SJSA1 (cell line): ENCODE measurements around the gene TCEAL1. TPM values are rescaled to one million over a fixed set of nuclear protein-coding genes. Genes with fewer than 3 reads are reported as not detected.
"Not testable (repeated sequence)": the region's sequence is repeated elsewhere in the genome, so short reads cannot be mapped to it uniquely, and the experiment has no call there.

Experiments
- DNase-seq, 2 experiments: peaks; one replicate each; pipeline ENCODE4 v3.0.0-alpha.2; 2015 to 2020; ENCODE audit warnings: low spot score in 2 of 2, low read depth in 1 of 2
- H3K27ac ChIP-seq: fragments of 250-450 bp; sonication (Bioruptor Pico); 2 replicates; pipeline ENCODE4 v1.5.1; 2020; ENCODE audit warnings: mild to moderate bottlenecking, moderate library complexity
- H3K27me3 ChIP-seq: fragments of 250-450 bp; sonication (Bioruptor Pico); replicated peaks from 2 replicates; pipeline ENCODE4 v1.5.1; 2020; ENCODE audit warnings: mild to moderate bottlenecking, moderate library complexity
- H3K36me3 ChIP-seq: fragments of 250-450 bp; sonication (Bioruptor Pico); 2 replicates; pipeline ENCODE4 v1.5.1; 2020; ENCODE audit warnings: mild to moderate bottlenecking
- H3K4me1 ChIP-seq: fragments of 250-450 bp; sonication (Bioruptor Pico); replicated peaks from 2 replicates; pipeline ENCODE4 v1.6.1; 2021; ENCODE audit warnings: mild to moderate bottlenecking
- H3K4me3 ChIP-seq: fragments of 250-450 bp; sonication (Bioruptor Pico); 2 replicates; pipeline ENCODE4 v1.5.1; 2020; ENCODE audit warnings: mild to moderate bottlenecking
- H3K9me3 ChIP-seq: fragments of 250-450 bp; sonication (Bioruptor Pico); replicated peaks from 2 replicates; pipeline ENCODE4 v1.5.1; 2020; ENCODE audit warnings: mild to moderate bottlenecking
- total RNA-seq: library from RNA; depleted of rRNA; stranded (reverse); fragments of >200 nt; shearing (Covaris generic); gene quantifications from 2 replicates; pipeline ENCODE4 v1.2.3, GENCODE V29; 2014

Gene TCEAL1
- total RNA-seq, 1 experiment from 2014 or later, result 21.5 TPM

DNA sequence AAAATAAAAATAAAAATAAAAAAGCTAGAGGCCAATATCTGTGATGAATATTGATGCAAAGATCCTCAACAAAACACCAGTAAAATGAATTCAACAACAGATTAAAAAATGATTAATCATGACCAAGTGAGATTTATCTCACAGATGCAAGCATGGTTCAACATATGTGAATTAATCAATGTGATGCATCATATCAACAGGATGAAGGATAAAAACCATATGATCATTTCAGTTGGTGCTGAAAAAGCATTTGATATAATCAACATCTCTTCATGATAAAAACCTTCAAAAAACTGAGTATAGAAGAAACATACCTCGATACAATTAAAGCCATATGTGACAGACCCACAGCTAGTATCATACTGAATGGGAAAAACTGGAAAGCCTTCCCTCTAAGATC, 18.9 kb downstream of the TCEAL1 start:
- H3K36me3 ChIP-seq, result no peaks in the 10 kb centered on the region
- no peak overlapping the region for H3K4me3 ChIP-seq
- no peak for DNase-seq
- no peaks in the 10 kb centered on the region for H3K4me1 ChIP-seq
- H3K27me3 ChIP-seq, result no peaks in the 10 kb centered on the region
- no peaks in the 10 kb centered on the region for H3K9me3 ChIP-seq
- H3K27ac ChIP-seq, result no peak overlapping the region

DNA sequence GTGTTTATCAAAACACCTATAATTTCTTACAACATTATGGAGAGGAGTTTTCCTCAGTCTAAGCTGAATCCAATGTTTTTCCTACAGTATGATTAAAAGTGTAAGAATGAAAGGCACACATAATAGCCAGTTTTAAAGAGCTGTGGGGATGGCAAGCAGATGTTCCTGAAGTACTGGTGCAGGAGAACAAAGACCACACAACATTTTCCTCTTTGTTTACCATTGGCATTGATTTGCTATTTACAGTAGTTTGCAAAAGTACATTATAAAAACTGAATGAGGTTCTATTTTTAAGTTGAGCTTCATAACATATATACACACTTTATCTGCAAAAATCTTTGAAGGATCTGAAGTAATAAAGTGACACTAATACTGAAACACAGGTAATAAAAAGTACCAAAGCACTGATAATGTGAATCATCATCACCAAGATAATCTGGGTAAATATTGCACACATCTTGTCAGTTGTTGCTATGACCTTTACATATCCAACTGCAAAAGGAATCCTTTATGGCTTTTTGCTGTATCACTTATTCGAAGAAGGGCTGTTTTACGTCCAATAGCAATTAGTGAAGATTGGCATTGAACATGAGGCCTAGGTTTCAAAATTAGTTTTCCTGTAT, 22.5 kb downstream of the TCEAL1 start:
- no peak overlapping the region for H3K4me3 ChIP-seq
- H3K27me3 ChIP-seq, result no peaks in the 10 kb centered on the region
- H3K27ac ChIP-seq, result no peak overlapping the region
- no peaks in the 10 kb centered on the region for H3K9me3 ChIP-seq
- peaks cover 9% of the 10 kb centered on the region for H3K4me1 ChIP-seq
- no peaks in the 10 kb centered on the region for H3K36me3 ChIP-seq
- no peak for DNase-seq

DNA sequence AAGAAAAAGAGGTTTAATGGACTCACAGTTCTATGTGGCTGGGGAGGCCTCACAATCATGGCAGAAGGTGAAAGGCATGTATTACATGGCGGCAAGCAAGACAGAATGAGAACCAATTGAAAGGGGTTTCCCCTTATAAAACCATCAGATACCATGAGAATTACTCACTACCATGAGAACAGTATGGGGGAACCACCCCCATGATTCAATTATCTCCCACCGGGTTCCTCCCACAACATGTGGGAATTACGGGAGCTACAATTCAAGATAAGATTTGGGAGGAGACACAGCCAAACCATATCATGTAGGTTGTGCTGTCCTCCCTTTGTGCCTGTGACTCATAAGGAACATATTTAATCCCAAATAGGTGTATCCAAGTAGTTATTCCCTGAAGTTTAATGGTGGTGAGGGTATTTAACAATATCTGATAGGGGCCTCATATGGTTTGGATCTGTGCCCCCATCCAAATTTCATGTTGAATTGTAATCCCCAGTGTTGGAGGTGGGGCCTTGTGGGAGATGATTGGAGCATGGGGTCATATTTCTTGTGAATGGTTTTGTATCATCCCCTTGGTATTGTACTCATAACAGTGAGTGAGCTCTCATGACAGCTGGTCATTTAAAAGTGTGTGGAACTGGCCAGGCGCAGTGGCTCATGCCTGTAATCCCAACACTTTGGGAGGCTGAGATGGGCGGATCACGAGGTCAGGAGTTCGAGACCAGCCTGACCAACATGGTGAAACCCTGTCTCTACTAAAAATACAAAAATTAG, 26.6 kb downstream of the TCEAL1 start:
- not testable (repeated sequence) for H3K27me3 ChIP-seq, DNase-seq, H3K9me3 ChIP-seq, H3K36me3 ChIP-seq, H3K4me3 ChIP-seq
- Histone ChIP-seq H3K4me1 (peaks cover 23% of the 10 kb centered on the region), H3K27ac (peak overlapping the region; percentile 88)

- no peaks in the 10 kb centered on the region for H3K9me3 ChIP-seq
- H3K36me3 ChIP-seq, result no peaks in the 10 kb centered on the region
- DNase-seq, result peak; percentile 71
- H3K4me3 ChIP-seq, result no peak overlapping the region
- no peaks in the 10 kb centered on the region for H3K27me3 ChIP-seq
- peak overlapping the region; percentile 88 for H3K27ac ChIP-seq
- H3K4me1 ChIP-seq, result peaks cover 23% of the 10 kb centered on the region
These were observed 27.8 kb downstream of the TCEAL1 start for GRCh38 chrX:103656617-103657016.

DNA sequence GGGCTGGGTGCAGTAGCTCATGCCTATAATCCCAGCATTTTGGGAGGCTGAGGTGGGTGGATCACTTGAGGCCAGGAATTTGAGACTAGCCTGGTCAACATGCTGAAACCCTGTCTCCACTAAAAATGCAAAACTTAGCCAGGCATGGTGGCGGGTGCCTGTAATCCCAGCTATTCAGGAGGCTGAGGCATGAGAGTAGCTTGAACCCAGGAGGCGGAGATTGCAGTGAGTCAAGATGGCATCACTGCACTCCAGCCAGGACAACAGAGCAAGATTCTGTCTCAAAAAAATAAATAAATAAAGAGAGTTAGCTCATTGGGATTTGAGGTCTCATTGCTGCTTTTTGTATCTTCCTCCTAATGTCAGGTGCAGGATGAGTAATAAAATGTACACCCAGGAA, 28.3 kb downstream of the TCEAL1 start:
- peak in 1 of 2 experiments; percentile 54 for DNase-seq
- not testable (repeated sequence) for H3K4me3 ChIP-seq, H3K36me3 ChIP-seq, H3K27me3 ChIP-seq, H3K9me3 ChIP-seq
- peaks cover 23% of the 10 kb centered on the region for H3K4me1 ChIP-seq
- H3K27ac ChIP-seq, result peak overlapping the region; percentile 88

DNA sequence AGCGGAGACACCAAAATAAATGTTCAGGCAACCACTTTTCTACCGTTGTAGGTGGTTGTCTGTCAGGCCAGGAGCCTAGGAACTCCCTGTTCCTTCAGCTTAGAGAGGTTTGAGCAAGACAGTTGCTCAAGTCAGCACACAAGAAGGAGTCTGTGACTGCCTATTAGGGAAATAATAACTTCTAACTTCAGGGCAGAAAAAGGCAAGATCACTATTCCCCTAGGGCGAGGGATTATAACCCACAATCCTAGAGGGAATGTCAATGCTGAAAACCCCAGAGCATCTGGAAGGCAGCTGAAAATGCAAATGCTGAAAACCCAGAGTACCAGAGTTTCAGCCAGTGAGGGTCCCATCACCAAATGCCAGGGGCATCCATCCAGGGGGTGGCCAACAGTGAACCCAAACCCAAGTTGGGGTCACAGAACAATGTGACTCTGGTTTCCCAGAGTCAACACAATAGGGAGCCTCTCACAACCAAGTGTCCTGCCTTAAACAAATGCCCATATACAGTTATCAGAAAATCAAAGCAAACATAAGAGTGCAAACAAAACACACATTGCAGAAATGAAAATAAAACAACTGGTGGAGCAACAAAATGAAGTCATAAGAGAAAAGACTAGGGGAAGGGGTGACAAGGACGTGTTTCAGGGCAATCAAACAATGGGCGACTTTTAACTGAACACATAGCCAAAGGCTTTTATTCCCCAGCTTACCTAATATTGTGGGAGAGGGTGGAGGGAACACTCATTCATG, 30.1 kb downstream of the TCEAL1 start:
- DNase-seq, result no peak
- peaks cover 23% of the 10 kb centered on the region for H3K4me1 ChIP-seq
- H3K27ac ChIP-seq, result no peak overlapping the region
- H3K9me3 ChIP-seq, result no peaks in the 10 kb centered on the region
- no peak overlapping the region for H3K4me3 ChIP-seq
- H3K36me3 ChIP-seq, result no peaks in the 10 kb centered on the region
- H3K27me3 ChIP-seq, result no peaks in the 10 kb centered on the region

- H3K36me3 ChIP-seq, DNase-seq, H3K27me3 ChIP-seq, H3K9me3 ChIP-seq, H3K4me3 ChIP-seq, H3K27ac ChIP-seq: not testable (repeated sequence)
- peaks cover 23% of the 10 kb centered on the region for H3K4me1 ChIP-seq
These were observed 30.7 kb downstream of the TCEAL1 start for GRCh38 chrX:103659460-103659859.

DNA sequence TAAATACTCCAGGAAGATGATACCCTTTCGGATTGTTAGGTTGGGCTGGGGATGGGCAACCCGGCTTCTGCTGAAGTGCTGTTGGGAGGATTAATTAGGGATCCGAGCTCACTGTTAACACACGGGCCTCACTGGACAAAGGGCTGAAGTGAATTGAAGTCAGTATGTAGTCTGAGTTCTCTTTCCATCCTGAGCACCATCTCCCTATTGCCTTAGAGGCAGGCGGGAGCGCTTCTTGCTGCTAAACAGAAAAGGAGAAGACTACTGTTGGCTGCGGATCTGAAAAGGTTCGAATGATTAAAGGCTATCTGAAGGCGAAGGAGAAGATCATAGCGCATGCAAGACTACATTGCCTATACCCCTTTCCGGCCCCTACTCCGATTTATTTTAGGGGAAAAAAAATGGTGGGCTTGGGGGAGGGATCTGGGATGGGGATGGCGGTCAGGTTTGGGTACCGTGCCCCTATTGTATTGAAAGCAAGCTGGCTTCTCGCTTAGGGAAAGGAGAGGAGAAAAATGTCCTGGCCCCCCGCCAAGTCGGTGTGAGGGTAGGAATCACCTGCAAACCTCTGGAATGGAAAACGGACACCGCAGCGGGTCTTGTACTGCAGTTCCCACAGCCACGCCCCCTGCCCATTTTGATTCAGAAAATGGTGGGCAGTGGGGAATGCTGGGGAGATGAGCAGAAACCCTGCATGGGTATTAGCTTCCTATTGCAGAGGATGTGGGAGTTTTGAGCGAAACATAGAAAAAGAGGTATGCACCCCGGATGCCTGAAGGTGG, 35.4 kb downstream of the TCEAL1 start:
- no peak for DNase-seq
- Histone ChIP-seq H3K27ac (no peak overlapping the region), H3K4me1 (no peaks in the 10 kb centered on the region), H3K36me3 (no peaks in the 10 kb centered on the region), H3K9me3 (no peaks in the 10 kb centered on the region), H3K4me3 (no peak overlapping the region), H3K27me3 (no peaks in the 10 kb centered on the region)

DNA sequence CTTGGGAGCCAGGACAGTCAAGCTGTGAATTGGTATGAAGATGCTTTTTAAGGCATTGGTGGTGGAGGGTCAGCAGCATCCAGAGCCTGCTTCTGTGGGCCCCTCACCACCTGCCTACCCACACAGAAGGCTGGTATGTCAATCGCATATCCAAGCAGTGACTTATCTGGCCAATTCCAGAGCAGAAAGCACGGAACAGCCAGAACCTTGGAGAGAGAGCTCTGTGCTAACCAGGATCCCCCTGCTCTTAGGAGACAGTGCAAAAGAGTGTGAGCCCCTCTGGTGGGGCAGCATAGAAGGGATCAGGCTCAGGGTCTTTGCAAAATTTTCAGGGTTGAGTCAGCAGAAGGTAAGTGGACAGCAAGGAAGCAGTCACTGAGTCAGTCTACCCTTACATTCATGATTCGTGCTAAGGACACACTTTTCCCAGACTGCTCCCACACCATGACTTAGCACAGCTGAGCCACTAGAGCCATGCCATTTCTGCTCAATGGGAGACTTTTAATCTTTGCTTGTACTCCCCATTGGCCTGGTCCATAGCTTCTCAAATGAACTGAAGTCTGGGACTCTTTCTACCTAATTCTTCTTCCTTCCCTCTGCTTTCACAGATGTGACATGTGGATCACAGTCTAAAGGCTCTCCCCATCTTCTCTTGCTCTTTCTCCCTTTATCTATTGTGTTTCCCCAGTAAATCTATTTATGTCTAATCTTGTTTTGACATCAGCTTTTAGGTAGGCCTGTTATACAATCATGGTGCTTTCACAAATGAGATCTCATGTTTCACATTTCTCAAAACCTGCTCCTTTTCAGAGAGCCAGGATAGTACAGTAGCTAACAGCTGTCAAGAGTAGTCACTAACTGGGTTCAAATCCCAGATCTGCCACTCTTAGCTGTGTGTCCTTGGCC, 37.7 kb downstream of the TCEAL1 start:
- H3K27me3 ChIP-seq, result no peaks in the 10 kb centered on the region
- no peaks in the 10 kb centered on the region for H3K9me3 ChIP-seq
- no peaks in the 10 kb centered on the region for H3K36me3 ChIP-seq
- H3K27ac ChIP-seq, result no peak overlapping the region
- no peak overlapping the region for H3K4me3 ChIP-seq
- DNase-seq, result no peak
- H3K4me1 ChIP-seq, result no peaks in the 10 kb centered on the region

DNA sequence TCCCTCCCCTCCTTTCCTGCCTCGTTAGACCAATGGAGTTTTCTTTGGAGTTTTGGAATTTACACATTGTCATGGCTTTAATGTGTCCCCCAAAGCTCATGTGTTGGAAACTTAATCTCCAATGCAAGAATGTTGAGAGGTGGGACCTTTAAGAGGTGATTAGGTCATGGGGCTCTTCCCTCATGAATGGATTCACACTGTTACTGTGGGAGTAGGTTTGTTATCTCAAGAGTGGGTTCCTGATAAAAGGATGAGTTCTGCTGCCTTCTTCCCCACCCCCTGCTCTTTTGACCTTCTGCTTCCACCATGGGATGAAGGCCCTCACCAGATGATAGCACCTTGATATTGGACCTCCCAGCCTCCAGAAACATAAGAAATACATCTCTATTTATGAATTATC, 41.0 kb downstream of the TCEAL1 start:
- no peaks in the 10 kb centered on the region for H3K4me1 ChIP-seq
- H3K27me3 ChIP-seq, result no peaks in the 10 kb centered on the region
- H3K9me3 ChIP-seq, result no peaks in the 10 kb centered on the region
- no peak overlapping the region for H3K27ac ChIP-seq
- DNase-seq, result no peak
- H3K4me3 ChIP-seq, result no peak overlapping the region
- peaks cover under 1% of the 10 kb centered on the region; the same call in 1 of the 2 replicates for H3K36me3 ChIP-seq

DNA sequence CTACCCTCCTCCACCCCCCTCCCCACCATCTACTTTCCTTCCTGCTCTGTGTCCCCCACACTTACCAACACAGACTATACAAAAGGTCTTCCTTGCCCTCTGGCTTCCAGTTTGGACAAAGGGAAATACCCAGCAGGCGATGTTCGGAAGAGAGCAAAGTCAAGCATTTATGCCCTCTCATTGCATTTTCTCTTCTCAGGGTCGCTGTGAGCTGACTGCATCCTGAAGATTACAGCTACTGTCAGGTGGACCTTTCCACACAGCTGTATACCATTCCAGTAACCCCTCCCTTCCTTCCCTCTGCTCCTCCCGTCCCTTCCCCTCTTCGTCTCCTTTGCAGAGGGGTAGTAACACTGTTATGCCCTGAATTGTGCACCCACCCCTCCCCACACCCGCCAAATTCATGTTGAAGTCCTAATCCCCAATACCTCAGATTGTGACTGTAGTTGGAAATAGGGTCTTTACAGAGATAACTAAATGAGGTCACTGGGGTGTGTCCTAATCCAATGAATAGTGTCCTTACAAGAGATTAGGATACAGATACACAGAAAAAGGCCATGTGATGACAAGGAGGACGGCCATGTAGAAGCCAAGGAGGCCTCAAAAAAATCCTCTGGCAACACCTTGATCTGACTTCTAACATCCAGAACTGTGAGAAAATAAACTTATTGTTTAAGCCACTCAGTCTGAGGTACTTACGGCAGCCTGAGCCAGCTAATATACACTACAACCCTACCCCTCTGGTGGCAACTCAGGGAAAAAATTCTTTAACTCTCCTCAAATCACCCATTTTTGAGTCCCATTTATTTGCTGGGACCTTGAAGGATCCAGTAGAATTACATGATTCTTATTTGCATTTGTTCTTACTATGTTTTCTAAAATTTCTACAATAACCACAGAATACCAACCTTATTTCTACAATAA, 46.0 kb downstream of the TCEAL1 start:
- Histone ChIP-seq H3K27ac (no peak overlapping the region), H3K4me1 (peaks cover 12% of the 10 kb centered on the region), H3K9me3 (no peaks in the 10 kb centered on the region), H3K4me3 (no peak overlapping the region), H3K27me3 (no peaks in the 10 kb centered on the region), H3K36me3 (peaks cover 42% of the 10 kb centered on the region)
- no peak for DNase-seq
